Measurements from ENCODE around the gene TBL2.
"Not testable (repeated sequence)": the region's sequence is repeated elsewhere in the genome, so short reads cannot be mapped to it uniquely, and the experiment has no call there.

- TF ChIP-seq CTCF (IDR thresholded peaks at IDR 0.05); POLR2AphosphoS5 (IDR thresholded peaks at IDR 0.05; ENCODE audit: low read depth, low read length): not testable (repeated sequence)
Measured at GRCh38 chr7:73614937-73615336, 36.6 kb upstream of the TBL2 start.
